Measurements from ENCODE around the gene RPL36A. TPM values are rescaled to one million over a fixed set of nuclear protein-coding genes. Genes with fewer than 3 reads are reported as not detected.
A peak's percentile ranks its signal among the peaks of the same experiment; 100 is the strongest.

RPL36A gene
- total RNA-seq, 1 donor from 2014 or later = 185 TPM

DNA sequence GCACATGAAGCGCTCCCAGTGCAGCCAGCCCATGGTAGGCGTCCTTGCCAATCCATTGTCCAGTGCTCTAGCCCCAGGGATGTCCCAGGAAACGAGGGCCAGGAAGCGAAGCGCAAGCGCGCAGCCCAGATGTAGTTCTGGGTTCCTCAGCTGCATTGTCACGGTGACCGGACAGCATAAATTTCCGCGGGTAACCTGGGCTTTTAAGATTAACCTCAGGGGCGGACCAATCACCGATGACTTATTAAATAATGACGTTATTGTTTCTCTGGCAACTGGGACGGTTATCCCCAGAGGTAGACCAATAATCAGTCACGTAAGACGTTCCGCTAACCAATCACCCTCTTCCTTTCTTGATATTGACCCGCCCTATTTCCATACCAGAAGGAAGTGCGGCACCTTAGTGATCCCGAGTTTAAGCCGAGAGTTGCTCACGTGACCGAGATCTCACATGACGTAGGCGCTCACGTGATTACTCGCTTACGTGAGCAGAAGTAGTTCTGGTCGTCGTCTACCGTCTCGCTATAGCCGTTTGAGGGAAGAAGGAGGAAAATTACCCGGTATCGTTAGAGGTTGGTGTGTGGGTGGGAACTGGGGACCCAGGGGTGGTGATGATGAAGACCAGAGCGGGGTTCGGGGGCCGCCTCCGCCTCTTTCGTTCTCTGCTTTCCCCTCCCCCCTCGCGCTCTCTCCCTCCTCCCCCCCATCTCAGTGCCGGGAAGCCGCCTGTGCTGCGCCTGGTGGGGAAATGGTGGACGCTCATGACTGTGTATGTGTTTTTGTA is 17.1 kb downstream of the RPL36A start, which contains the start of the genes GLA and HNRNPH2:
Gene GLA, minus strand, starts transcription at position 178 of the 784 bp plus-strand sequence. Its CDS starts 22 bp downstream, at position 156.
Gene HNRNPH2, plus strand, starts transcription at position 475 of the 784 bp plus-strand sequence. CDS start 3,767 bp downstream, outside the sequence.
- H3K4me3 Mint-ChIP-seq (ENCODE audit: unreplicated experiment) = peak within 1 kb of the TSS; percentile 99
- H3K27ac Mint-ChIP-seq (ENCODE audit: unreplicated experiment) = peak within 1 kb of the TSS; percentile 98
- Histone ChIP-seq H2AFZ (ENCODE audit: low read depth, low read length) (peak within 1 kb of the TSS; percentile 89), H4K20me1 (ENCODE audit: insufficient read depth, low read length) (peaks cover 22% of the 10 kb centered on the region), H3K4me2 (ENCODE audit: low read length) (peak within 1 kb of the TSS; percentile 95), H3K79me2 (ENCODE audit: insufficient read depth, low read length) (peaks cover 66% of the 10 kb centered on the region), H3K36me3 (ENCODE audit: insufficient read depth, low read length) (peaks cover 3% of the 10 kb centered on the region), H3K9me3 (ENCODE audit: insufficient read depth, low read depth, low read length) (no peaks in the 10 kb centered on the region), H3K27ac (ENCODE audit: low read depth, low read length) (peak within 1 kb of the TSS; percentile 98), H3K27me3 (ENCODE audit: insufficient read depth, low read length) (no peaks in the 10 kb centered on the region), H3K4me3 (ENCODE audit: insufficient read depth, low read depth, low read length) (peak within 1 kb of the TSS; percentile 95), H3K4me1 (ENCODE audit: insufficient read depth, low read length) (peaks cover 6% of the 10 kb centered on the region), H3K9ac (ENCODE audit: low read length) (peak within 1 kb of the TSS; percentile 100)
- no peaks in the 10 kb centered on the region for H3K27me3 Mint-ChIP-seq (ENCODE audit: low read depth, unreplicated experiment)
- H3K9me3 Mint-ChIP-seq (ENCODE audit: unreplicated experiment) = no peaks in the 10 kb centered on the region
- FAIRE-seq (peak; percentile 98), DNase-seq (ENCODE audit: low read depth) (peak; percentile 98)
- H3K4me1 Mint-ChIP-seq (ENCODE audit: low read depth, unreplicated experiment) = peaks cover 7% of the 10 kb centered on the region
- no peak for TF ChIP-seq EZH2 (IDR thresholded peaks at IDR 0.05; ENCODE audit: insufficient read depth, low read length)
- TF ChIP-seq, protein P1, sequence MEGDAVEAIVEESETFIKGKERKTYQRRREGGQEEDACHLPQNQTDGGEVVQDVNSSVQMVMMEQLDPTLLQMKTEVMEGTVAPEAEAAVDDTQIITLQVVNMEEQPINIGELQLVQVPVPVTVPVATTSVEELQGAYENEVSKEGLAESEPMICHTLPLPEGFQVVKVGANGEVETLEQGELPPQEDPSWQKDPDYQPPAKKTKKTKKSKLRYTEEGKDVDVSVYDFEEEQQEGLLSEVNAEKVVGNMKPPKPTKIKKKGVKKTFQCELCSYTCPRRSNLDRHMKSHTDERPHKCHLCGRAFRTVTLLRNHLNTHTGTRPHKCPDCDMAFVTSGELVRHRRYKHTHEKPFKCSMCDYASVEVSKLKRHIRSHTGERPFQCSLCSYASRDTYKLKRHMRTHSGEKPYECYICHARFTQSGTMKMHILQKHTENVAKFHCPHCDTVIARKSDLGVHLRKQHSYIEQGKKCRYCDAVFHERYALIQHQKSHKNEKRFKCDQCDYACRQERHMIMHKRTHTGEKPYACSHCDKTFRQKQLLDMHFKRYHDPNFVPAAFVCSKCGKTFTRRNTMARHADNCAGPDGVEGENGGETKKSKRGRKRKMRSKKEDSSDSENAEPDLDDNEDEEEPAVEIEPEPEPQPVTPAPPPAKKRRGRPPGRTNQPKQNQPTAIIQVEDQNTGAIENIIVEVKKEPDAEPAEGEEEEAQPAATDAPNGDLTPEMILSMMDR (IDR thresholded peaks at IDR 0.05; ENCODE audit: insufficient read depth, low read depth, low read length) = no peak
- no peaks in the 10 kb centered on the region for H3K36me3 Mint-ChIP-seq (ENCODE audit: low read depth, unreplicated experiment)

DNA sequence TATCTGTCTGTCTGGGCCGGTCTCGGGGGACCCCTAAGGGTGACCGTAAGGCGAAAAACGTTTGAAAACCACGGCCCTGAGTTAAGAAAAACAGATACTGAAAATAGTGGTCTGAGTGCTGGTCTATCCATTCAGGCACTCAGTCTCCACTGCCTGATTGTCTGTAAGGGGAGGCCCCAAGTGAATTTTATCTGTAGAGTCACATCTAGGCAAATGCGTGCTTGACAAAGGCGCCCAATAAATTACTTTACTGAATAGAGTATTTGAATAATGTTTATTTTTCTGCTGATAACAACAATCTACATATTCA is 17.7 kb downstream of the RPL36A start:
- no peaks in the 10 kb centered on the region for H3K27me3 ChIP-seq (ENCODE audit: insufficient read depth, low read length)
- peaks cover 3% of the 10 kb centered on the region for H3K36me3 ChIP-seq (ENCODE audit: insufficient read depth, low read length)
- Mint-ChIP-seq H3K4me3 (ENCODE audit: unreplicated experiment) (peak overlapping the region; percentile 99), H3K36me3 (ENCODE audit: low read depth, unreplicated experiment) (no peaks in the 10 kb centered on the region), H3K4me1 (ENCODE audit: low read depth, unreplicated experiment) (peaks cover 10% of the 10 kb centered on the region), H3K27me3 (ENCODE audit: low read depth, unreplicated experiment) (no peaks in the 10 kb centered on the region), H3K27ac (ENCODE audit: unreplicated experiment) (peak overlapping the region; percentile 98), H3K9me3 (ENCODE audit: unreplicated experiment) (no peaks in the 10 kb centered on the region)
- no peak for FAIRE-seq
- TF ChIP-seq, protein P1 (IDR thresholded peaks at IDR 0.05; ENCODE audit: insufficient read depth, low read depth, low read length) = no peak
- no peak for TF ChIP-seq EZH2 (IDR thresholded peaks at IDR 0.05; ENCODE audit: insufficient read depth, low read length)
- H3K4me1 ChIP-seq (ENCODE audit: insufficient read depth, low read length) = peaks cover 6% of the 10 kb centered on the region
- H3K27ac ChIP-seq (ENCODE audit: low read depth, low read length) = peak overlapping the region; percentile 98
- H3K4me2 ChIP-seq (ENCODE audit: low read length) = peak overlapping the region; percentile 89
- H4K20me1 ChIP-seq (ENCODE audit: insufficient read depth, low read length) = peaks cover 22% of the 10 kb centered on the region
- H3K79me2 ChIP-seq (ENCODE audit: insufficient read depth, low read length) = peaks cover 69% of the 10 kb centered on the region
- H3K9me3 ChIP-seq (ENCODE audit: insufficient read depth, low read depth, low read length) = no peaks in the 10 kb centered on the region
- no peak for DNase-seq (ENCODE audit: low read depth)
- H3K9ac ChIP-seq (ENCODE audit: low read length) = peak overlapping the region; percentile 100
- H3K4me3 ChIP-seq (ENCODE audit: insufficient read depth, low read depth, low read length) = peak overlapping the region; percentile 95
- H2AFZ ChIP-seq (ENCODE audit: low read depth, low read length) = no peak overlapping the region

DNA sequence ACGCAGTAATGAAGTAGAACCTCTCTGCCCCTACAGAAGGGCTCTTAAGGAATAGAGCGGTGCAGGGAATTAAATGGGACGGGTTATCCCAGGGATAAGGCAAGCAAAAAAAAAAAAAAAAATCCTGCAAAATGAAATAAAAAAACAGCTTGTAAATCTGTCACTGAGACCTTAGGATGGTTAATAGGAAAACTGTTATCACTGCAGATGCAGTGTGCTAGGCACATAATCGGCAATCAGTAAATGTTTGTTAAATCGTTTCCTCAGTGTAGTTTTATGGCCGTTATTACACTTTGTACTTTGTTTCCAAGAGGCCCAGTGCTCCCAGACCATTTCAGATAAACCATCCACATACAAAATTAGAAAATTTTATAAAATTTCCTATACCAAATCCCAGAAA is 18.2 kb downstream of the RPL36A start:
- Histone ChIP-seq H2AFZ (ENCODE audit: low read depth, low read length) (no peak overlapping the region), H3K27me3 (ENCODE audit: insufficient read depth, low read length) (no peaks in the 10 kb centered on the region), H3K9me3 (ENCODE audit: insufficient read depth, low read depth, low read length) (no peaks in the 10 kb centered on the region), H3K36me3 (ENCODE audit: insufficient read depth, low read length) (peaks cover 3% of the 10 kb centered on the region), H3K27ac (ENCODE audit: low read depth, low read length) (peak overlapping the region; percentile 98), H3K4me2 (ENCODE audit: low read length) (peak overlapping the region; percentile 89), H3K9ac (ENCODE audit: low read length) (peak overlapping the region; percentile 100), H3K4me3 (ENCODE audit: insufficient read depth, low read depth, low read length) (peak overlapping the region; percentile 95), H3K4me1 (ENCODE audit: insufficient read depth, low read length) (peaks cover 6% of the 10 kb centered on the region), H4K20me1 (ENCODE audit: insufficient read depth, low read length) (peaks cover 22% of the 10 kb centered on the region), H3K79me2 (ENCODE audit: insufficient read depth, low read length) (peaks cover 69% of the 10 kb centered on the region)
- Mint-ChIP-seq H3K27me3 (ENCODE audit: low read depth, unreplicated experiment) (no peaks in the 10 kb centered on the region), H3K9me3 (ENCODE audit: unreplicated experiment) (no peaks in the 10 kb centered on the region), H3K4me3 (ENCODE audit: unreplicated experiment) (peak overlapping the region; percentile 99), H3K36me3 (ENCODE audit: low read depth, unreplicated experiment) (no peaks in the 10 kb centered on the region), H3K27ac (ENCODE audit: unreplicated experiment) (peak overlapping the region; percentile 98), H3K4me1 (ENCODE audit: low read depth, unreplicated experiment) (peaks cover 10% of the 10 kb centered on the region)
- DNase-seq (ENCODE audit: low read depth) = no peak
- TF ChIP-seq EZH2 (IDR thresholded peaks at IDR 0.05; ENCODE audit: insufficient read depth, low read length) = no peak
- TF ChIP-seq, protein P1 (IDR thresholded peaks at IDR 0.05; ENCODE audit: insufficient read depth, low read depth, low read length) = no peak
- FAIRE-seq = peak; percentile 13

Data from astrocyte (in vitro differentiated cells and primary cell).